Measurements from ENCODE around the gene CACNA1E.

CACNA1E gene

GRCh38 chr1:181506563-181507353 lies 23.4 kb downstream of the CACNA1E start:
- TF ChIP-seq CTCF (IDR thresholded peaks at IDR 0.05) = no peak

- TF ChIP-seq CTCF (IDR thresholded peaks at IDR 0.05) = no peak
These were observed 25.3 kb downstream of the CACNA1E start for GRCh38 chr1:181508486-181509165.

GRCh38 chr1:181513786-181514297 lies 30.5 kb downstream of the CACNA1E start:
- no peak for TF ChIP-seq CTCF (IDR thresholded peaks at IDR 0.05)

- TF ChIP-seq CTCF (IDR thresholded peaks at IDR 0.05) = no peak
These were observed 31.3 kb downstream of the CACNA1E start for GRCh38 chr1:181514298-181515290.

- no peak for TF ChIP-seq CTCF (IDR thresholded peaks at IDR 0.05)
These were observed 33.4 kb downstream of the CACNA1E start for GRCh38 chr1:181516706-181517105.

- no peak for TF ChIP-seq CTCF (IDR thresholded peaks at IDR 0.05)
These were observed 34.0 kb downstream of the CACNA1E start for GRCh38 chr1:181517181-181517875.
